ENCODE data around the gene SARS2.
A peak's percentile ranks its signal among the peaks of the same experiment; 100 is the strongest.
"Not testable (repeated sequence)": the region's sequence is repeated elsewhere in the genome, so short reads cannot be mapped to it uniquely, and the experiment has no call there.

Gene SARS2, protein sequence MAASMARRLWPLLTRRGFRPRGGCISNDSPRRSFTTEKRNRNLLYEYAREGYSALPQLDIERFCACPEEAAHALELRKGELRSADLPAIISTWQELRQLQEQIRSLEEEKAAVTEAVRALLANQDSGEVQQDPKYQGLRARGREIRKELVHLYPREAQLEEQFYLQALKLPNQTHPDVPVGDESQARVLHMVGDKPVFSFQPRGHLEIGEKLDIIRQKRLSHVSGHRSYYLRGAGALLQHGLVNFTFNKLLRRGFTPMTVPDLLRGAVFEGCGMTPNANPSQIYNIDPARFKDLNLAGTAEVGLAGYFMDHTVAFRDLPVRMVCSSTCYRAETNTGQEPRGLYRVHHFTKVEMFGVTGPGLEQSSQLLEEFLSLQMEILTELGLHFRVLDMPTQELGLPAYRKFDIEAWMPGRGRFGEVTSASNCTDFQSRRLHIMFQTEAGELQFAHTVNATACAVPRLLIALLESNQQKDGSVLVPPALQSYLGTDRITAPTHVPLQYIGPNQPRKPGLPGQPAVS

DNA sequence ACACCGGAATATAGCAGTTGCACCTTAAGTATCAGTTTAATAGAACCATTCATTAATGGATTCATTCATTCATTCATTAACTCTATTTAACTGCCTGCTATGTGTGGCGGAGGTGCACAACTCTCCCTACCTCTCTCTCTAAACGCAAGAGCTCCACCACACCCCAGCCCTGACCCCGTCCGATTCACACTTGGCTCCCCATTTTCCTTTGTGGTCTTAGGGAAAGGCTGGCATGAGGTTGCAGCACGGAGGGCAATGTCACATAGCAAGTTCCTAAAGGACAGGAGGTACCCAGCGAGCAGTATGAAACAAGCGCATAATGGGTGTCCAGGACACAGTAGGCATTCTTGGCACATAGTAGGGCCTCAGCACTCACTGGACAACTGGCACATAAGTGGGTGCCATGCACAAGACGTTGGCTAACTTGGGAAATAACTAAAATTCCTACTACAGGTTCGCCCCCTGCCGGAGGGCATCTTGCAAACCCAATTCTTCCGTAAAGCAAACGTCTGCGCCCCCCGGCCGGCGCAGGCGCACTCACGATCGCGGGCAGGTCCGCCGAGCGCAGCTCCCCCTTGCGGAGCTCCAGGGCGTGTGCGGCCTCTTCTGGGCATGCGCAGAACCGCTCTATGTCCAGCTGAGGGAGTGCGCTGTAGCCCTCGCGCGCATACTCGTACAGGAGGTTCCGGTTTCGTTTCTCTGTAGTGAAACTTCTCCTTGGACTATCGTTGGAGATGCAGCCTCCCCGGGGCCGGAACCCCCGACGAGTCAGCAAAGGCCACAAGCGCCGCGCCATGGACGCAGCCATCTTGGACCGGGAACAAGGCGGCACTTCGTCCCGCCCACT lies at the start of gene SARS2:
Gene SARS2, minus strand, starts transcription at position 835 of the 847 bp plus-strand sequence. Its CDS starts 27 bp downstream, at position 808.
- peak; percentile 97 for DNase-seq

DNA sequence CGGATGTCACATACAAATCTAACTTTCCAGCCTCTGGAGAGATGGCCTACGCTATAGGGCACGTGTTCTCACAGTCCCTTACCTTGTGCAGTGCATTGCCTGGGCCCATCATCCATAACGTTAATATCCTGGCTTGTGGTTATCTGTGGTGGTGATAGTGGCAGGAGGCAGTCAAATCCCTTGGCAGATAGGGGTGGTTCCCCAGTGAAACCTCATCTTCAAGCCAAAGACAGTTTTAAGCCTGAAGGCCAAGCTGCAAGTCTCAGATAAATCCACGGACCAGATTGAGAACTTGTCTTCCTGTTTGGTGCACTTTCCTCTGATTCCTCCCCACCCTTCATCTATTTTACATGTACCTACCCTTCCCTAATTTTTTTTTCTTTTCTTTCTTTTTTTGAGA lies 49.2 kb upstream of the SARS2 start:
- no peak for DNase-seq

- DNase-seq = no peak
These were observed 47.7 kb upstream of the SARS2 start for GRCh38 chr19:38978326-38978689.

DNA sequence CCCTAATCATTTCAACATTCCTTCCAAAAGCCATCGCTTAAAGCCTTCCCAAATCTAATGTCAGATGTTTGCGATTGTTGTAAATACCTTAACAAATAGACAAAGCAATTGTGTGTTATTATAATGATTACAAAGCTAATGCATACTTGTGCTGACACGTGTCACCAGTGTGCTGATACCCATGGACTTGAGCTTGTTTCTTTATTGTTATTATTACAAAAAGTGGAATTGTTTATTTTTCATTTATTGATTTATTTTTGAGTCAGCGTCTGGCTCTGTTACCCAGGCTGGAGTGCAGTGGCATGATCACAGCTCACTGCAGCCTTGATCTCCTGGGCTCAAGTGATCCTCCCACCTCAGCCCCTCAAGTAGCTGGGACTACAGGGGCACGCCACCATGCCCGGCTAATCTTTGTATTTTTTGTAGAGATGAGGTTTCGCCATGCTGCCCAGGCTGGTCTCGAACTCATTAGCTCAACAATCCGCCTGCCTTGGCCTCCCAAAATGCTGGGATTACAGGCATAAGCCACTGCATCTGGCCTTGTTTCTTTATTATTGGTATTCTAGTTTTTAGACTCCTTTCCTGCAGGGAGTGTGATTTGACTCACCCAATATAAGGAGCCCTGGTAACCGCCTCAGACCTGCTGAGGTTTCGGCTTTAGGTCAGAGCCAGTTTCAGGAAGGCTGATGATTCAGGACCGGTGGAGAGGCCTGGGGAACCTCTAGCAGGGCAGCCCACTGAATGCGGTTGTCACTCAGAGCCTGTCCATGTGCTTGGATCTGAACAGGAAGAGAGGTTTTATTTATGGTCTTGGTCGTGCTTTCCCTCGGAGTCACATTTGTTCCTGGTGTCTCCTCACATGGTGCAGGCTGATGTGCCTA lies 47.1 kb upstream of the SARS2 start:
- no peak for DNase-seq

- DNase-seq = peak; percentile 19
These were observed 45.3 kb upstream of the SARS2 start for GRCh38 chr19:38975861-38976271.

- DNase-seq = peak; percentile 42
These were observed 44.8 kb upstream of the SARS2 start, which contains the start of gene FBXO17 for GRCh38 chr19:38975214-38975860. TSS of gene FBXO17 (minus strand) at chr19:38975742. CDS start at chr19:38950319, 25,423 bp downstream.

GRCh38 chr19:38974624-38975213 lies 44.2 kb upstream of the SARS2 start:
- no peak for DNase-seq

DNA sequence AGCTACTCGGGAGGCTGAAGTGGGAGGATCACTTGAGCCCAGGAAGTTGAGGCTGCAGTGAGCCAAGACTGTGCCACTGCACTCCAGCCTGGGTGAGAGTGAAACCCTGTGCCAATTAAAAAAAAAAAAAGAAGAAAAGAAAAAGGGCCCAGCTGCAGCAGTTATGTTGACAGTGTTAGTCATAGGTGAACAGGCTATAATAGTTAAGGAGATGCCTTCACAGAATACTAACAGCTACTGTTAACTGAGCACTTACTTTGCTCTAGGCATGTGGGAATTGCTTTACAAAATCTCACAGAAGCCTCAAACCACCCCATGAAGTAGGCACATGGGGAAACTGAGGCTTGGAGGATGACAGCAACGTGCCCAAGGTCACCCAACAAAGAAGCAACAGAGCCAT lies 41.1 kb upstream of the SARS2 start:
- DNase-seq = no peak

DNA sequence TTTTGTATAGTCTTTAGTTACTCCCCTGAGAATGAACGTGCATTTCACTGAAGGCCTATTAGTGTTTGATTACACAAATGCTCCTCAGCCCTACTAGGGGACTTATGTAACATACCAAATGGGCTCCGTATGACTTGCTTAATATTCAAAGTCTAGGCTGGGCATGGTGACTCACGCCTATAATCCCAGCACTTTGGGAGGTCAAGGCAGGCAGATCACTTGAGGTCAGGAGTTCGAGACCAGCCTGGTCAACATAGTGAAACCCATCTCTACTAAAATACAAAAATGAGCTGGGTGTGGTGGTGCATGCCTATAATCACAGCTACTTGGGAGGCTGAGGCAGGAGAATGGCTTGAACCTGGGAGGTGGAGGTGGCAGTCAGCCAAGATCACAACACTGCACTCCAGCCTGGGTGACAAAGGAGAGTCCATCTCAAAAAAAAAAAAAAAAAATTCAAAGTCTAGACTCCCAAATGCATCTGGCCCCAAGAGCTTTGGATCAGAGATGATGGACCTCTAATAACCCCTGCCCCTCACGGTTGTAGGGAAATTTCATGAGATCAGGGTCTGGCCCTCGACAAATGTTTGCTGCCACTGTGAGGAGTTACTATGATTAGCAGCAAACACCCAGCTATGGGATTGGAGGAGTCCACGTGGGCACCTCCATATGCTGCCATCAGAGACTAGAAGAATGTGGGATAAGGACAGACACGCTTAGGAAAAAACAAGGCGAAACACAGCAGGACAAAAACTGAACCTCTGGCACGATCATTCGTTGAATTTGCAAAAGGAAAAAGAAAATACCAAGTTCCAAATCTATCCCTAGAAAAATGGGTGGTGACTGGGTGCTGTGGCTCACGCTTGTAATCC lies 40.3 kb upstream of the SARS2 start:
- DNase-seq = no peak

GRCh38 chr19:38966149-38966548 lies 35.6 kb upstream of the SARS2 start:
- not testable (repeated sequence) for DNase-seq

DNA sequence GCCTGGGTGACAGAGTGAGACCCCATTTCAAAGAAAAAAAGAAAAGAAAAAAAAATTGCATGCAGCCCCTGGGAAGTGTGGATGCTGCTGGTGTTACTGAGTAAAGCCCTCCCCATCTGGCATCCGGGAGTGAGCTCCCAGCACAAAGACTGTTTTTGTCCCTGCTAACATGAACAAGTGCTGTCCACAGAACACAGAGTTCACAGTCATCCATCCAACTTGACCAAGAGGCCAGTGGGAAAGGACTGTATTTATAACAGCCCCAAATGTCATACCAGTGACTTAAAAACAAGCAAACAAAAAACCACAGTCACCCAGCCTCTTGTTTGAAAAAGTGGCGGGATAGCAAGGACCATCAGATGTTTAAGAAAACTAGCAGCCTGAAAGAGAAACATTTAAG lies 34.2 kb upstream of the SARS2 start:
- DNase-seq = no peak

GRCh38 chr19:38959618-38960017 lies 29.1 kb upstream of the SARS2 start:
- no peak for DNase-seq

DNA sequence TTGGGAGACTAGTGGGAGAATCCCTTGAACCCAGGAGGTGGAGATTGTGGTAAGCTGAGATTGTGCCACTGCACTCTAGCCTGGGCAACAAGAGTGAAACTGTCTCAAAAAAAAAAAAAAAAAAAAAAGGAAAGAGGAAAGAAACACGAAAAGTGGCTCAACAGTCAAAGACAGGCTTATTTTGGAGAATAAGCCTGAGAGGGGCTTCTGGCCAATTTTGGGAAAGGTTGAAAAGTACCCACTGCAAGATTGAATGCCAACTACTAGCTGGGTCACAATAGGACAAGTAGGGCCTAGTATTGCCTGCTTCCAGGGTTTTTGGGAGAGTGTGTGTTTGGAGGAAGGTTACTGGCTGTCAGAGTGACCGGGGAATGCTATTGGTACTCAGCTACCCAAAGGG lies 27.7 kb upstream of the SARS2 start:
- no peak for DNase-seq

GRCh38 chr19:38956264-38956663 lies 25.7 kb upstream of the SARS2 start:
- no peak for DNase-seq

- DNase-seq = no peak
These were observed 23.1 kb upstream of the SARS2 start for GRCh38 chr19:38953677-38954076.

GRCh38 chr19:38952395-38953165 lies 22.0 kb upstream of the SARS2 start:
- peak; percentile 77 for DNase-seq

DNA sequence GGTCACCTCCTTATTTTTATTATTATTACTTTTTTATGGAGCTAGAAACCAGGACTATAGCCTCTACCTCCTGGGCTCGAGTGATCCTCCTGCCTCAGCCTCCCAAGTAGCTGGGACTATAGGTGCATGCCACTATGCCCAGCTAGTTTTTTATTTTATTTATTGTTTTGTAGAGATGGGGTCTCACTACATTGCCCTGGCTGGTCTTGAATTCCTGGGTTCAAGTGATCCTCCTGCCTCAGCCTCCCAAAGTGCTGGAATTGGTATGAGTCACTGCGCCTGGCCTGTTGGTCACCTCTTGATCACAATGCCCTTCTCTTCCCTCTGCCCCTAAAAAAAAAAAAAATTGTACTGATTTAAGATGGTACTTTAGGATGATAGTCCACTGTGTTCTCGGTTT lies 20.6 kb upstream of the SARS2 start:
- no peak for DNase-seq

DNA sequence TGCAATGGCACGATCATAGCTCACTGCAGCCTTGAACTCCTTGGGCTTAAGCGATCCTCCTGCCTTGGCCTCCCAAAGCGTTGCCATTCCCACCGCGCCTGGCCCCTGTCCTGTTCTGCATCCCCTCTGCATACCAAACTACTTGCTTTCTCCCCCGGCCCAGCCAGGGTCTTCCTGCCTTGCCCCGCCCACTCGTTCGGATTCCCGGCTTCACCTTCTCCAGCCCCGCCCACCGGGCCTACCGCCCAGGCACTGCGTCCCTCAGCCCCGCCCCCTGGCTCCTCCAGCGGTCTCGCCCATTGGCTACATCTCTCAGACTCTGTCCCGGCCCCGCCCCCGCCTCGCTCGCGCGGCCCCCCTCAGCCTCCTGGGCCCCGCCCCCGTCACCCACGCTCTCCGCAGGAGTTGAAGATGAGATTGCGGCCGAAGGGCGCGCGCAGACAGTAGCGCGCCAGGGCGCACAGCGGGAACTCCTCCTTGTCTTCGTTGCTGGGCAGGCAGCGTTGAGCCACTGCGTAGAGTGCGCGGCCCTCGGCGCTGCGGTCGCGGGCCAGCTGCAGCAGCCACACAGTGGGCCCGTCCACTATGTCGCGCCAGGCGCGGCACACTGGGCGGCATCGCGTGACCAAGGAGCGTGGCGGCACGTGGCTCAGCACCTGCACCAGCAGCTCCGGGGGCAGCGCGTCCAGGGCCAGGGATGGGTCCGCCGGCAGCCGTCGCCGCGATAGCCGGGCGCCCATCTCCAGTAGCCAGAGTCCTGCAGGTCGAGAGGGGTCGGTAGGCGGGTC lies 19.2 kb upstream of the SARS2 start:
- DNase-seq = peak; percentile 88

Measured in NCI-H69 (cell line).